B cell (primary cell): ENCODE measurements around the gene AP2B1. TPM values are rescaled to one million over a fixed set of nuclear protein-coding genes. Genes with fewer than 3 reads are reported as not detected.

ENCODE experiments used
- ATAC-seq: fragments of 200-7000 bp; cut with Tn5 transposase; one replicate; pipeline ENCODE4 v1.10.0; 2021; ENCODE audit warnings: low read depth, mild to moderate bottlenecking, moderate number of reproducible peaks, moderate library complexity
- CTCF ChIA-PET: fragments of 350-600 bp; sonication (Branson Sonifier 250); formaldehyde crosslinking; loops from one replicate; lab custom pipeline; 2021; ENCODE audit warnings: antibody characterized with exemption, inconsistent platforms; lab: Charles Lee
- POLR2A ChIA-PET: fragments of 350-600 bp; sonication (Branson Sonifier 250); formaldehyde crosslinking; loops from one replicate; lab custom pipeline; 2021; ENCODE audit warnings: antibody characterized with exemption; lab: Charles Lee
- DNase-seq: peaks from one replicate; pipeline ENCODE4 v3.0.0; 2013
- H2AFZ ChIP-seq: 2 replicates; pipeline ENCODE4 v1.6.1; 2012; ENCODE audit warnings: mild to moderate bottlenecking, low read depth, low read length; ENCODE audit not compliant: insufficient read depth, poor library complexity, severe bottlenecking
- H3K27ac ChIP-seq, 2 donors: 1 replicate in 1 of 2; 2 replicates in 1 of 2; pipeline ENCODE4 v1.5.1; 2012 to 2013; ENCODE audit warnings: low read length in 2 of 2, mild to moderate bottlenecking in 2 of 2, moderate library complexity in 1 of 2
- H3K27me3 ChIP-seq, 4 experiments: fragments of 200-600 bp in 1 of 4; sonication (generic) in 1 of 4; replicated peaks in 1 of 4; 1 replicate in 2 of 4; 2 replicates in 2 of 4; pipeline versions ENCODE4 v1.6.1 to v1.7.0; 2013 to 2016; ENCODE audit warnings: low read length in 3 of 4, mild to moderate bottlenecking in 2 of 4, mixed read lengths in 1 of 4, moderate library complexity in 1 of 4; ENCODE audit not compliant: insufficient read depth in 4 of 4, control insufficient read depth in 3 of 4; ENCODE audit errors: control extremely low read depth in 1 of 4
- H3K36me3 ChIP-seq, 2 experiments: replicated peaks in 1 of 2; 1 replicate in 1 of 2; 2 replicates in 1 of 2; pipeline versions ENCODE4 v1.6.1 to v1.7.1; 2013; ENCODE audit warnings: low read length in 1 of 2; ENCODE audit not compliant: insufficient read depth in 2 of 2, control insufficient read depth in 1 of 2; ENCODE audit errors: control extremely low read depth in 1 of 2, extremely low read depth in 1 of 2
- H3K4me1 ChIP-seq, 2 donors: fragments of 200-600 bp in 1 of 2; sonication (generic) in 1 of 2; 1 replicate in 1 of 2; 2 replicates in 1 of 2; pipeline versions ENCODE4 v1.5.1 to v1.6.1; 2013 to 2017; ENCODE audit warnings: low read length in 2 of 2; ENCODE audit not compliant: control insufficient read depth in 2 of 2, insufficient read depth in 2 of 2
- H3K4me2 ChIP-seq: replicated peaks from 2 replicates; pipeline ENCODE3; 2012; ENCODE audit warnings: mild to moderate bottlenecking, low read depth, low read length; ENCODE audit not compliant: poor library complexity, severe bottlenecking
- H3K4me3 ChIP-seq, 5 experiments: fragments of 200-600 bp in 1 of 5; sonication (generic) in 1 of 5; 1 replicate in 3 of 5; 2 replicates in 2 of 5; pipeline versions ENCODE4 v1.5.1 to v1.7.0; 2011 to 2016; ENCODE audit warnings: low read length in 4 of 5, mild to moderate bottlenecking in 4 of 5, low read depth in 2 of 5, control low read depth in 1 of 5, moderate library complexity in 1 of 5; ENCODE audit not compliant: insufficient read depth in 1 of 5; ENCODE audit errors: control extremely low read depth in 1 of 5, extremely low read depth in 1 of 5
- H3K79me2 ChIP-seq: fragments of 200-600 bp; sonication (generic); one replicate; pipeline ENCODE4 v1.6.0; 2016; ENCODE audit warnings: low read length; ENCODE audit not compliant: control insufficient read depth, insufficient read depth
- H3K9ac ChIP-seq: fragments of 200-600 bp; sonication (generic); 2 replicates; pipeline ENCODE4 v1.6.1; 2017; ENCODE audit warnings: mild to moderate bottlenecking, low read length, moderate library complexity
- H3K9me3 ChIP-seq, 3 donors: one replicate each; pipeline versions ENCODE4 v1.6.1 to v1.7.1; 2013; ENCODE audit warnings: low read length in 2 of 3; ENCODE audit not compliant: control insufficient read depth in 2 of 3, insufficient read depth in 1 of 3; ENCODE audit errors: control extremely low read depth in 1 of 3
- H4K20me1 ChIP-seq: 2 replicates; pipeline ENCODE4 v1.6.0; 2012; ENCODE audit warnings: mild to moderate bottlenecking, low read length; ENCODE audit not compliant: insufficient read depth, control insufficient read depth, poor library complexity, severe bottlenecking
- H3K27ac Mint-ChIP-seq: one replicate; pipeline ENCODE4 v1.8.0; 2021; ENCODE audit warnings: mixed read lengths
- H3K27me3 Mint-ChIP-seq: one replicate; pipeline ENCODE4 v1.8.0; 2021; ENCODE audit warnings: mixed read lengths
- H3K4me1 Mint-ChIP-seq: one replicate; pipeline ENCODE4 v1.8.0; 2021; ENCODE audit warnings: mixed read lengths
- H3K4me3 Mint-ChIP-seq: one replicate; pipeline ENCODE4 v1.8.0; 2021; ENCODE audit warnings: mixed read lengths
- H3K9me3 Mint-ChIP-seq: one replicate; pipeline ENCODE4 v1.8.0; 2022; ENCODE audit warnings: mixed read lengths; ENCODE audit not compliant: insufficient read depth
- EZH2 ChIP-seq: IDR thresholded peaks from 2 replicates; pipeline ENCODE4 v1.6.1; 2012; ENCODE audit warnings: borderline replicate concordance, low read depth, mild to moderate bottlenecking, moderate library complexity, low read length; ENCODE audit not compliant: insufficient read depth, poor library complexity, severe bottlenecking
- WGBS: methylation state at CpG from one replicate; pipeline ENCODE4 v1.1.5; 2013; ENCODE audit warnings: missing lambda C conversion rate; ENCODE audit not compliant: insufficient coverage; 5-methylcytosine and 5-hydroxymethylcytosine counted together
- intact Hi-C: fragments of 100-400 bp; cut with micrococcal nuclease; formaldehyde crosslinking; loops from one replicate; pipeline ENCODE4 v1.10.0; 2022
- polyA plus RNA-seq: library from polyadenylated mRNA; depleted of rRNA; stranded (reverse); fragments of >200 nt; gene quantifications from 2 replicates; pipeline ENCODE4 v1.2.3, GENCODE V29; 2012
- total RNA-seq, 2 donors: library from RNA; stranded (reverse); fragments of 120-200 nt in 1 of 2; gene quantifications; 1 replicate in 1 of 2; 2 replicates in 1 of 2; pipeline versions ENCODE4 v1.2.3 to v1.2.4, GENCODE V29; 2013 to 2022
- TF ChIP-seq, protein P1 (sequence below): fragments of 200-600 bp; IDR thresholded peaks from one replicate; pipeline ENCODE4 v1.8.0; 2022; ENCODE audit warnings: antibody characterized with exemption, mild to moderate bottlenecking

Gene AP2B1
- total and polyA plus RNA-seq, 2 donors (not counting 1 experiment from before 2014, with no cell fraction given): 33.1 to 123 TPM

DNA sequence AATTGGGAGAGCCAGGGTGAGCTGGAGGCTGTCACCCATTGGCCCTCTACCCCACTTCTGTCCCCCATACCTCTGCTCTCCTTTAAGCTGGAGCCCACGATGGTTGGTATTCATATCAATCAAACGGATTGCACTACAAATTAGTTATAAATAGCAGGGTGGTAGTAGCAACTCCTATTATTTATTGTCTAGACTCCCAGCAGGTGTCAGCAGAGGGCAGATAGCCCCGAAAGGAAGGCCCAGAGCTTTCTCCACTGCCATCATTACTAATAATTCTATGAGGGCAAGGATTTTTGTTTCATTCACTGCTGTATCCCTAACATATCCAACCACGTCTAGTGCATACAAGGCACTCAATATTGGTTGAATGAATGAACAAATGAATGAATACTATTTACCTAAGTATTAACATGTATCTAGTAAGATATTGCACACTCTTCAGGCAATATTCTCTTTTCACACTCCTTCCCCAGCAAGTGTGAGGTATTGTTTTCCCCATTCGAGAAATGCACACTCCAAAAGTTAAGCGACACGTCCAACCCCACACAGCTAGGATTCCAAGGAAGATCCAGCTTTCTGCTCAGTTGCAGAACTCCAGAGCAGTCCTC, 179.9 kb downstream of the AP2B1 start:
- H3K27me3 Mint-ChIP-seq: peaks cover 6% of the 10 kb centered on the region
- ATAC-seq: no peak
- no peak overlapping the region for H2AFZ ChIP-seq
- H3K27ac ChIP-seq: no peak overlapping the region
- TF ChIP-seq EZH2: no peak
- TF ChIP-seq, protein P1, sequence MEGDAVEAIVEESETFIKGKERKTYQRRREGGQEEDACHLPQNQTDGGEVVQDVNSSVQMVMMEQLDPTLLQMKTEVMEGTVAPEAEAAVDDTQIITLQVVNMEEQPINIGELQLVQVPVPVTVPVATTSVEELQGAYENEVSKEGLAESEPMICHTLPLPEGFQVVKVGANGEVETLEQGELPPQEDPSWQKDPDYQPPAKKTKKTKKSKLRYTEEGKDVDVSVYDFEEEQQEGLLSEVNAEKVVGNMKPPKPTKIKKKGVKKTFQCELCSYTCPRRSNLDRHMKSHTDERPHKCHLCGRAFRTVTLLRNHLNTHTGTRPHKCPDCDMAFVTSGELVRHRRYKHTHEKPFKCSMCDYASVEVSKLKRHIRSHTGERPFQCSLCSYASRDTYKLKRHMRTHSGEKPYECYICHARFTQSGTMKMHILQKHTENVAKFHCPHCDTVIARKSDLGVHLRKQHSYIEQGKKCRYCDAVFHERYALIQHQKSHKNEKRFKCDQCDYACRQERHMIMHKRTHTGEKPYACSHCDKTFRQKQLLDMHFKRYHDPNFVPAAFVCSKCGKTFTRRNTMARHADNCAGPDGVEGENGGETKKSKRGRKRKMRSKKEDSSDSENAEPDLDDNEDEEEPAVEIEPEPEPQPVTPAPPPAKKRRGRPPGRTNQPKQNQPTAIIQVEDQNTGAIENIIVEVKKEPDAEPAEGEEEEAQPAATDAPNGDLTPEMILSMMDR: peak; percentile 56
- peaks cover 8% of the 10 kb centered on the region for H3K4me1 Mint-ChIP-seq
- H3K4me3 Mint-ChIP-seq: peak overlapping the region; percentile 16
- peaks cover 0 to 3% (median 0%) of the 10 kb centered on the region in 3 donors for H3K9me3 ChIP-seq
- H3K36me3 ChIP-seq: no peaks in the 10 kb centered on the region
- no peak overlapping the region for H3K4me3 ChIP-seq
- intact Hi-C loops: loop anchor here (10.0 kb wide), 1 partner anchor 718 kb away; the partner anchor contains the start of gene ZNHIT3
- no peaks in the 10 kb centered on the region for H3K27me3 ChIP-seq
- H3K4me2 ChIP-seq: no peak overlapping the region
- POLR2A ChIA-PET: interaction anchor here (0.5 to 1.2 kb wide), 2 partner anchors 37 to 42 kb away, joined by 6 to 8 read pairs; partner anchors contain the start of gene TAF15
- H3K9ac ChIP-seq: no peak overlapping the region
- H3K9me3 Mint-ChIP-seq: no peaks in the 10 kb centered on the region
- peak; percentile 45 for DNase-seq
- no peaks in the 10 kb centered on the region for H4K20me1 ChIP-seq
- CTCF ChIA-PET: interaction anchor here (0.6 to 10.2 kb wide), 9 partner anchors 9 to 66 kb away, joined by 3 to 349 read pairs (median 6); partner anchors contain the start of genes MMP28 and TAF15
- 65% methylated on average over 3 of the region's 7 CpGs for WGBS
- H3K27ac Mint-ChIP-seq: no peak overlapping the region
- peaks cover 7 to 13% of the 10 kb centered on the region in 2 donors for H3K4me1 ChIP-seq
- H3K79me2 ChIP-seq: no peaks in the 10 kb centered on the region

DNA sequence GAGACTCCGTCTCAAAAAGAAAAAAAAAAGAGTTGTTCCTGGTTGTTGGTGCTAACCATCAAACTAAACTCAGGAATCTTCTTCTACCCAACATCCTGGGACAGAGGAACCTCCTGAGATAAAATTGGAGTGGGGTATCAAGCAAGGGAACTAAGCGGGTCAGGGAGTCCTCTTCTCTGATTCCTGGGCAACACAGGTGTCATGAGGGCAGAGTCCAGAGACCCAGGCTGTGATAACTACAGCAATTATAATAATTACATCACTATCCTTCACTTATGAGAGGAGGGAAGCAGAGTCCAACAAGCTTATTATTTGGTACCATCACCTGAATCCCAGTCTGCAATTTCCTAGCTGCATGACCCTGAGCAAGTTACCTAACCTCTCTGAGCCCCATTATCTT, 181.7 kb downstream of the AP2B1 start:
- Histone ChIP-seq H3K4me1 (peaks cover 7 to 11% of the 10 kb centered on the region in 2 donors), H4K20me1 (no peaks in the 10 kb centered on the region), H2AFZ (no peak overlapping the region), H3K79me2 (no peaks in the 10 kb centered on the region), H3K36me3 (no peaks in the 10 kb centered on the region), H3K9ac (no peak overlapping the region), H3K27ac (no peak overlapping the region), H3K4me2 (no peak overlapping the region), H3K4me3 (no peak overlapping the region), H3K9me3 (peaks cover 0 to 3% (median 0%) of the 10 kb centered on the region in 3 donors), H3K27me3 (no peaks in the 10 kb centered on the region)
- CTCF ChIA-PET: interaction anchor here (0.5 to 10.2 kb wide), 3 partner anchors 33 to 781 kb away, joined by 4 to 349 read pairs (median 8); partner anchors contain the start of gene TAF15
- intact Hi-C loops: loop anchor here (10.0 kb wide), 1 partner anchor 716 kb away; the partner anchor contains the start of gene ZNHIT3
- no peak for TF ChIP-seq EZH2
- TF ChIP-seq, protein P1: no peak
- POLR2A ChIA-PET: no interaction called here
- H3K27ac Mint-ChIP-seq: no peak overlapping the region
- no peak for DNase-seq
- peaks cover 13% of the 10 kb centered on the region for H3K27me3 Mint-ChIP-seq
- H3K4me3 Mint-ChIP-seq: no peak overlapping the region
- H3K4me1 Mint-ChIP-seq: peaks cover 8% of the 10 kb centered on the region
- ATAC-seq: no peak
- no CpG with 5 or more reads among the region's 2 CpGs for WGBS
- no peaks in the 10 kb centered on the region for H3K9me3 Mint-ChIP-seq
